Keratinocyte (primary cell): ENCODE measurements around the gene MRPL39. TPM values are rescaled to one million over a fixed set of nuclear protein-coding genes. Genes with fewer than 3 reads are reported as not detected.

Experiments used
- DNase-seq: peaks from one replicate; pipeline ENCODE4 v3.0.0-alpha.2; 2011; ENCODE audit warnings: low read depth, missing footprints, low spot score
- FAIRE-seq: peaks from 2 replicates; lab custom pipeline; 2011; peaks lifted over from hg19 to GRCh38; lab: Jason Lieb, UNC
- H2AFZ ChIP-seq: 2 replicates; pipeline ENCODE4 v1.6.0; 2012; ENCODE audit warnings: low read length, control low read depth, inconsistent platforms; ENCODE audit not compliant: control insufficient read depth
- H3K27ac ChIP-seq: 2 replicates; pipeline ENCODE4 v1.5.1; 2011; ENCODE audit warnings: low read length; ENCODE audit not compliant: control insufficient read depth, insufficient read depth
- H3K27me3 ChIP-seq: 3 replicates; pipeline ENCODE4 v1.6.0; 2011; ENCODE audit warnings: low read length; ENCODE audit not compliant: control insufficient read depth, insufficient read depth; ENCODE audit errors: extremely low read depth
- H3K36me3 ChIP-seq, 2 experiments: 2 replicates in 1 of 2; 3 replicates in 1 of 2; pipeline ENCODE4 v1.5.1; 2011; ENCODE audit warnings: low read length in 2 of 2, mild to moderate bottlenecking in 1 of 2; ENCODE audit not compliant: control insufficient read depth in 2 of 2, insufficient read depth in 2 of 2; ENCODE audit errors: extremely low read depth in 1 of 2
- H3K4me1 ChIP-seq: 3 replicates; pipeline ENCODE4 v1.5.1; 2011; ENCODE audit warnings: low read length; ENCODE audit not compliant: control insufficient read depth, insufficient read depth; ENCODE audit errors: extremely low read depth
- H3K4me2 ChIP-seq: 3 replicates; pipeline ENCODE4 v1.6.0; 2011; ENCODE audit warnings: low read depth, low read length; ENCODE audit not compliant: control insufficient read depth, insufficient read depth; ENCODE audit errors: extremely low read depth
- H3K4me3 ChIP-seq, 3 experiments: fragments of 200-600 bp in 1 of 3; sonication (generic) in 1 of 3; 2 replicates in 2 of 3; 3 replicates in 1 of 3; pipeline ENCODE4 v1.5.1; 2011 to 2016; ENCODE audit warnings: low read length in 3 of 3, mild to moderate bottlenecking in 3 of 3, control low read depth in 2 of 3, inconsistent platforms in 1 of 3, low read depth in 1 of 3, mixed read lengths in 1 of 3, mixed run types in 1 of 3, moderate library complexity in 1 of 3; ENCODE audit not compliant: control insufficient read depth in 2 of 3, insufficient read depth in 2 of 3; ENCODE audit errors: extremely low read depth in 1 of 3
- H3K79me2 ChIP-seq: 2 replicates; pipeline ENCODE4 v1.6.0; 2012; ENCODE audit warnings: low read length; ENCODE audit not compliant: control insufficient read depth, insufficient read depth
- H3K9ac ChIP-seq: 3 replicates; pipeline ENCODE4 v1.6.0; 2011; ENCODE audit warnings: low read length; ENCODE audit not compliant: control insufficient read depth, insufficient read depth; ENCODE audit errors: extremely low read depth
- H3K9me1 ChIP-seq: 3 replicates; pipeline ENCODE4 v1.6.0; 2011; ENCODE audit warnings: low read length; ENCODE audit not compliant: control insufficient read depth, insufficient read depth; ENCODE audit errors: extremely low read depth
- H3K9me3 ChIP-seq: 2 replicates; pipeline ENCODE4 v1.5.1; 2012; ENCODE audit warnings: low read depth, low read length; ENCODE audit not compliant: control insufficient read depth
- H4K20me1 ChIP-seq: 3 replicates; pipeline ENCODE4 v1.6.0; 2011; ENCODE audit warnings: low read length; ENCODE audit not compliant: control insufficient read depth, insufficient read depth; ENCODE audit errors: extremely low read depth
- CTCF ChIP-seq, 3 experiments: IDR thresholded peaks in 1 of 3; conservative IDR thresholded peaks in 1 of 3; optimal IDR thresholded peaks in 1 of 3; 2 replicates in 2 of 3; 3 replicates in 1 of 3; pipeline versions ENCODE3 to v1.5.1; 2011; ENCODE audit warnings: low read length in 3 of 3, mild to moderate bottlenecking in 3 of 3, moderate library complexity in 2 of 3, control low read depth in 1 of 3, inconsistent platforms in 1 of 3; ENCODE audit not compliant: insufficient read depth in 2 of 3; ENCODE audit errors: extremely low read depth in 1 of 3
- EZH2 ChIP-seq: IDR thresholded peaks from one replicate; pipeline ENCODE4 v1.6.1; 2012; ENCODE audit warnings: inconsistent platforms, mild to moderate bottlenecking, low read length, moderate library complexity
- dilution Hi-C: fragments of 300-500 bp; cut with MboI; formaldehyde crosslinking; loops from one replicate; pipeline ENCODE4 v1.7.0; 2020; ENCODE audit warnings: low sequenced_read_pairs; ENCODE audit not compliant: extremely low pct_ligation_motif_present
- polyA plus RNA-seq, 5 experiments: library from polyadenylated mRNA; depleted of rRNA in 3 of 5; stranded (reverse) in 3 of 5; stranded (forward) in 1 of 5; unstranded in 1 of 5; fragments of >200 nt; gene quantifications; 1 replicate in 1 of 5; 2 replicates in 3 of 5; 3 replicates in 1 of 5; pipeline versions ENCODE4 v1.2.1 to v1.2.3, GENCODE V29; 2011 to 2012; ENCODE audit warnings: missing spikeins in 2 of 5, low read depth in 1 of 5, low replicate concordance in 1 of 5

The MRPL39 gene
- polyA plus RNA-seq, 1 donor (not counting 4 experiments of a cell fraction or from before 2014, with no cell fraction given), result 51.4 TPM

GRCh38 chr21:25559746-25560145 is 47.5 kb downstream of the MRPL39 start:
- Histone ChIP-seq H3K27ac (no peak overlapping the region), H3K9ac (no peak overlapping the region), H3K36me3 (peaks cover 0 to 4% of the 10 kb centered on the region in 2 experiments), H3K9me3 (no peaks in the 10 kb centered on the region), H3K27me3 (no peaks in the 10 kb centered on the region), H3K4me3 (no peak overlapping the region), H2AFZ (no peak overlapping the region), H4K20me1 (no peaks in the 10 kb centered on the region), H3K79me2 (peaks cover 2% of the 10 kb centered on the region), H3K4me1 (peaks cover 15% of the 10 kb centered on the region), H3K4me2 (no peak overlapping the region), H3K9me1 (no peaks in the 10 kb centered on the region)
- DNase-seq (no peak), FAIRE-seq (no peak)
- no peak for TF ChIP-seq CTCF (optimal IDR thresholded peaks at IDR 0.05 in 1 of 3, IDR thresholded peaks at IDR 0.05 in 1 of 3, conservative IDR thresholded peaks at IDR 0.05 in 1 of 3; ENCODE audit: extremely low read depth in 1 of 3, insufficient read depth in 2 of 3, low read length in 3 of 3)
- no peak for TF ChIP-seq EZH2
- dilution Hi-C loops, result no loop called here

GRCh38 chr21:25558123-25558522 is 49.2 kb downstream of the MRPL39 start:
- Histone ChIP-seq H3K4me1 (peaks cover 10% of the 10 kb centered on the region), H3K36me3 (peaks cover 0 to 2% of the 10 kb centered on the region in 2 experiments), H3K9me3 (no peaks in the 10 kb centered on the region), H3K27me3 (no peaks in the 10 kb centered on the region), H3K9ac (no peak overlapping the region), H3K4me3 (no peak overlapping the region), H3K4me2 (no peak overlapping the region), H4K20me1 (no peaks in the 10 kb centered on the region), H3K9me1 (no peaks in the 10 kb centered on the region), H2AFZ (no peak overlapping the region), H3K79me2 (no peaks in the 10 kb centered on the region), H3K27ac (no peak overlapping the region)
- TF ChIP-seq CTCF (optimal IDR thresholded peaks at IDR 0.05 in 1 of 3, IDR thresholded peaks at IDR 0.05 in 1 of 3, conservative IDR thresholded peaks at IDR 0.05 in 1 of 3; ENCODE audit: extremely low read depth in 1 of 3, insufficient read depth in 2 of 3, low read length in 3 of 3) (no peak), EZH2 (no peak)
- dilution Hi-C loops, result no loop called here
- FAIRE-seq, result no peak
- no peak for DNase-seq
